Progenitor cell of endocrine pancreas (in vitro differentiated cells): ENCODE measurements around the gene PTP4A1. TPM values are rescaled to one million over a fixed set of nuclear protein-coding genes. Genes with fewer than 3 reads are reported as not detected.

ENCODE experiments used
- DNase-seq: peaks from one replicate; pipeline ENCODE4 v3.0.0; 2021; ENCODE audit warnings: low spot score; ENCODE audit not compliant: unreplicated experiment
- H3K27ac Mint-ChIP-seq: 2 replicates; pipeline ENCODE4 v1.8.0; 2021; ENCODE audit warnings: mild to moderate bottlenecking, moderate library complexity, mixed read lengths
- H3K27me3 Mint-ChIP-seq: 2 replicates; pipeline ENCODE4 v1.8.0; 2021; ENCODE audit warnings: mixed read lengths
- H3K36me3 Mint-ChIP-seq: 2 replicates; pipeline ENCODE4 v1.8.0; 2022; ENCODE audit warnings: mixed read lengths; ENCODE audit not compliant: insufficient read depth
- H3K4me1 Mint-ChIP-seq: 2 replicates; pipeline ENCODE4 v1.8.0; 2021; ENCODE audit warnings: low read depth, mixed read lengths
- H3K4me3 Mint-ChIP-seq: 2 replicates; pipeline ENCODE4 v1.8.0; 2021; ENCODE audit warnings: low read depth, mild to moderate bottlenecking, moderate library complexity, mixed read lengths
- H3K9me3 Mint-ChIP-seq: 2 replicates; pipeline ENCODE4 v1.8.0; 2021; ENCODE audit warnings: low read depth, mixed read lengths
- CTCF ChIP-seq: fragments of 200-600 bp; sonication (generic); IDR thresholded peaks from one replicate; pipeline ENCODE4 v1.5.0; 2021; ENCODE audit warnings: antibody characterized with exemption, mild to moderate bottlenecking; ENCODE audit not compliant: unreplicated experiment
- total RNA-seq: library from RNA; stranded (reverse); gene quantifications from 2 replicates; pipeline ENCODE4 v1.2.1, GENCODE V29; 2021

Gene PTP4A1
- total RNA-seq, 1 donor from 2014 or later = 95.3 TPM

- no peak for DNase-seq
- H3K27ac Mint-ChIP-seq = no peak overlapping the region
- H3K4me3 Mint-ChIP-seq = no peak overlapping the region
- H3K9me3 Mint-ChIP-seq = no peaks in the 10 kb centered on the region
- no peak for TF ChIP-seq CTCF
- H3K4me1 Mint-ChIP-seq = no peaks in the 10 kb centered on the region
- H3K36me3 Mint-ChIP-seq = no peaks in the 10 kb centered on the region
- H3K27me3 Mint-ChIP-seq = peaks cover 25% of the 10 kb centered on the region
Observed at GRCh38 chr6:63543982-63544381, 28.3 kb upstream of the PTP4A1 start.

GRCh38 chr6:63546236-63546635 lies 26.0 kb upstream of the PTP4A1 start:
- peaks cover 19% of the 10 kb centered on the region for H3K27me3 Mint-ChIP-seq
- no peak overlapping the region for H3K27ac Mint-ChIP-seq
- DNase-seq = no peak
- H3K9me3 Mint-ChIP-seq = no peaks in the 10 kb centered on the region
- no peaks in the 10 kb centered on the region for H3K4me1 Mint-ChIP-seq
- H3K4me3 Mint-ChIP-seq = no peak overlapping the region
- no peak for TF ChIP-seq CTCF
- H3K36me3 Mint-ChIP-seq = no peaks in the 10 kb centered on the region

- Mint-ChIP-seq H3K9me3 (no peaks in the 10 kb centered on the region), H3K27ac (no peak overlapping the region), H3K4me1 (no peaks in the 10 kb centered on the region), H3K4me3 (no peak overlapping the region), H3K27me3 (peaks cover 17% of the 10 kb centered on the region), H3K36me3 (no peaks in the 10 kb centered on the region)
- no peak for DNase-seq
- no peak for TF ChIP-seq CTCF
Observed at GRCh38 chr6:63546697-63547096, 25.6 kb upstream of the PTP4A1 start.

GRCh38 chr6:63549076-63549475 lies 23.2 kb upstream of the PTP4A1 start:
- Mint-ChIP-seq H3K27me3 (no peaks in the 10 kb centered on the region), H3K4me3 (no peak overlapping the region), H3K9me3 (no peaks in the 10 kb centered on the region), H3K27ac (no peak overlapping the region), H3K36me3 (peaks cover 2% of the 10 kb centered on the region), H3K4me1 (peaks cover 1% of the 10 kb centered on the region)
- TF ChIP-seq CTCF = no peak
- DNase-seq = no peak

- TF ChIP-seq CTCF = no peak
- Mint-ChIP-seq H3K9me3 (no peaks in the 10 kb centered on the region), H3K36me3 (peaks cover 2% of the 10 kb centered on the region), H3K27me3 (no peaks in the 10 kb centered on the region), H3K27ac (no peak overlapping the region), H3K4me1 (peaks cover 1% of the 10 kb centered on the region), H3K4me3 (no peak overlapping the region)
- no peak for DNase-seq
Observed at GRCh38 chr6:63553208-63553607, 19.1 kb upstream of the PTP4A1 start.
